Astrocyte of the cerebellum (primary cell): ENCODE measurements around the gene CTDNEP1.
A peak's percentile ranks its signal among the peaks of the same experiment; 100 is the strongest.

Experiments used
- DNase-seq: peaks from one replicate; pipeline ENCODE4 v3.0.0-alpha.2; 2011; ENCODE audit warnings: low read depth
- H3K4me3 ChIP-seq: 2 replicates; pipeline ENCODE4 v1.5.1; 2011; ENCODE audit warnings: mild to moderate bottlenecking, low read depth, low read length, moderate library complexity
- in situ Hi-C: cut with HindIII; loops from 2 replicates; pipeline ENCODE4 v1.10.0; 2017; ENCODE audit warnings: low sequenced_read_pairs
- TF ChIP-seq, protein P1 (sequence below): IDR thresholded peaks from 2 replicates; pipeline ENCODE4 v1.5.1; 2012; ENCODE audit warnings: low read length, low read depth, moderate library complexity, mild to moderate bottlenecking; ENCODE audit errors: missing control alignments

Gene CTDNEP1

DNA sequence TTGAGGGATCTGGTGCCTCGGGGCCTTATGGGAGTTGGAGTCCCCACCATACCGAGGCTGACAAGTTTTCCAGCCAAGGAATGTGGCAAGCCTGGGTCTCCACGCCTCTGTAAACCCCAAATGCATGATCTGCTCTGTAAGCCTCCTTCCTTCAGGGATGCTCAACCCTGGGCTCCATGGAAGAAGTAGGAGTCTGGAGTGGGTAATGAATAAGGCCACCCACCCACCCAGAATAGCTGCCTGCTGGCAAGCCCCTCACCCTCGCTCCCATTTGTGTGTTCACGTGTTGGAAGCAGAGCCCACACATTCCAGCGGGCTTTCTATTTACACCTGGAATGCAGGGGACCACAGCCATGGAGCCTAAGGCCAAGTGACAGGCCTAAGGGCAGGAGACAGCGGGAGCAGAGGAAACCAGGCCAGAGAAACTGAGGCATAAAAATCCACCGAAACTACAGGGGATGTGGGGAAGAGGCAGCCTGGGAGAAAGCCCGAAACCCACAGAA lies 36.3 kb downstream of the CTDNEP1 start:
- H3K4me3 ChIP-seq = peak overlapping the region; percentile 53
- TF ChIP-seq, protein P1, sequence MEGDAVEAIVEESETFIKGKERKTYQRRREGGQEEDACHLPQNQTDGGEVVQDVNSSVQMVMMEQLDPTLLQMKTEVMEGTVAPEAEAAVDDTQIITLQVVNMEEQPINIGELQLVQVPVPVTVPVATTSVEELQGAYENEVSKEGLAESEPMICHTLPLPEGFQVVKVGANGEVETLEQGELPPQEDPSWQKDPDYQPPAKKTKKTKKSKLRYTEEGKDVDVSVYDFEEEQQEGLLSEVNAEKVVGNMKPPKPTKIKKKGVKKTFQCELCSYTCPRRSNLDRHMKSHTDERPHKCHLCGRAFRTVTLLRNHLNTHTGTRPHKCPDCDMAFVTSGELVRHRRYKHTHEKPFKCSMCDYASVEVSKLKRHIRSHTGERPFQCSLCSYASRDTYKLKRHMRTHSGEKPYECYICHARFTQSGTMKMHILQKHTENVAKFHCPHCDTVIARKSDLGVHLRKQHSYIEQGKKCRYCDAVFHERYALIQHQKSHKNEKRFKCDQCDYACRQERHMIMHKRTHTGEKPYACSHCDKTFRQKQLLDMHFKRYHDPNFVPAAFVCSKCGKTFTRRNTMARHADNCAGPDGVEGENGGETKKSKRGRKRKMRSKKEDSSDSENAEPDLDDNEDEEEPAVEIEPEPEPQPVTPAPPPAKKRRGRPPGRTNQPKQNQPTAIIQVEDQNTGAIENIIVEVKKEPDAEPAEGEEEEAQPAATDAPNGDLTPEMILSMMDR = no peak
- in situ Hi-C loops = no loop called here
- no peak for DNase-seq

DNA sequence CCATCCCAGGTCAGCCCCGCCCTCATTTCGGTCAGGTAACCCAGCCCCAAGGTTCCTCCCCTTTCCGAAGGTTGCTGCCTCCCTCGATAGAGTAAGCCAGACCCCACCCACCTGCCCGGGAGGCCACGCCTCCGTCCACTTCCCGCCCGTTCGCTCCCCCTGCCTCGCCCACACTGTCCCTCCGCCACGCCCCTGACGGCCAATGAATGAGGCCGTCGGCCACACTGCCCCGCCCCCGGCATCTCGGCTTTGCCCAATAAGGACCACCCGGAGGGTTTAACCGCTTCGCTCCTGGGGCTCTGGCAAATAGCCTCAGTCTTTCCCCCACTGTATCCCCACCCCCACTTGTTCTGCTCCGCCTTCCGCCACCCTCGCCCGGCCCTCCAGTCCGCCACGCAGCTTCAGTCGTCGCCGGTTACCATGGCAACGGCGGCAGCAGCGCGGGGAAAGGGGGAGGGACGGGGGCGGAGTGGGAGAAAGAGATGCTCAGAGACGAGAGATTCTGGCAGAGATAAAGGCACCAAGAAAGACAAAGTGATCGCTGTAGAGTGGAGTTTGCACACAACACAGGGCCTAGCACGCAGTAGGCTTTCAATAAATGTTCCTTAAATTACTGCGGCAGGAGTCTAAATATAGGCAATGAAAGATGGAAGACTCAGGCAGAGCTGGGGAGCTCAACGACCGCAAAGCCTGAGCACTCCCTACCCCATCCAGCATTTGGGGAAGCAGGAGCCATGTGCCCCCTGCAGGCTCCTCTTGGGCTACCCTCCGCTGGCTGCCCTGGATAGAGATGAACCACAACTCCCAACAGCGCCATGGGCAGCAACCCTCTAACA lies 37.0 kb downstream of the CTDNEP1 start:
- in situ Hi-C loops = no loop called here
- DNase-seq = peak; percentile 95
- H3K4me3 ChIP-seq = peak overlapping the region; percentile 53
- TF ChIP-seq, protein P1 = peak; percentile 65

GRCh38 chr17:7213895-7214299 lies 37.6 kb downstream of the CTDNEP1 start:
- H3K4me3 ChIP-seq = peak overlapping the region; percentile 53
- in situ Hi-C loops = no loop called here
- TF ChIP-seq, protein P1 = peak; percentile 70
- DNase-seq = peak; percentile 49

DNA sequence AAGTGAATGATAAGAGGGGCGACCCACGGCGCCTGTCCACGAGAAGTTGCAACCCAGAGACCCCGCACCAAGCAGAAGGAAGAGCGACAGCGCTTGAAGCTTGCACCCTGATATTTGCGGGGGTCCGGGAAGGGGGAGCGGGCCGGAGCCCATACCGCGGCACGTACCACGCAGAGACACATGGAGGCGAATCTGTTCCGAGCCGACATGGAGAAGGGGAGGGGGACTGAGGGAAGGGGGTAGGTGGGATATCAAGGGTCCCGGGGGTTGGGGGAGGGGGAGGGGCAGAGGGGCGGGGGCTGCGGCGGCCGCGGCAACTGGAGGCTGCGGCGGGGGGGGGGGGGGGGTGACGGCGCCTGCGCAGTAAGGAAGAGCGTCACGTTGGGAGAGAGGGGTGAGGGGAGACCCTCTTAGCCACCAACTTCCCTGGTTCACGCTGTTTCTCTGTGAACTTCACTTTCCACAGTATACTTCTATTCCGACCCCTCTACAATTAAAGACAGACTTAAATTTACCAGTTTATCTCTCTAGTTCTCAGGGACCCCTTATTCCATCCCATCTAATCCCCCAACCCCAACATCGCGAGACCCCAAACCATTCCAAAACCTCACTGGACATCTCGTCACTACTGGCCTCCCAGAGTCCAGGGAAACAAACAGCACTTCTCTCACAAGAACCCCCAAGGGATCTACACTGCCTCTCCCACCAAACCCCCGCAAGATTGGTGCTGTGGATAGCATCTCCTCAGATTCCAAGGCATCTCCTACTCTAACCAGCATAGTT lies 39.9 kb downstream of the CTDNEP1 start:
- TF ChIP-seq, protein P1 = no peak
- H3K4me3 ChIP-seq = peak overlapping the region; percentile 21
- in situ Hi-C loops = no loop called here
- no peak for DNase-seq

GRCh38 chr17:7208754-7209460 lies 42.6 kb downstream of the CTDNEP1 start:
- H3K4me3 ChIP-seq = no peak overlapping the region
- no peak for DNase-seq
- TF ChIP-seq, protein P1 = no peak
- in situ Hi-C loops = no loop called here

DNA sequence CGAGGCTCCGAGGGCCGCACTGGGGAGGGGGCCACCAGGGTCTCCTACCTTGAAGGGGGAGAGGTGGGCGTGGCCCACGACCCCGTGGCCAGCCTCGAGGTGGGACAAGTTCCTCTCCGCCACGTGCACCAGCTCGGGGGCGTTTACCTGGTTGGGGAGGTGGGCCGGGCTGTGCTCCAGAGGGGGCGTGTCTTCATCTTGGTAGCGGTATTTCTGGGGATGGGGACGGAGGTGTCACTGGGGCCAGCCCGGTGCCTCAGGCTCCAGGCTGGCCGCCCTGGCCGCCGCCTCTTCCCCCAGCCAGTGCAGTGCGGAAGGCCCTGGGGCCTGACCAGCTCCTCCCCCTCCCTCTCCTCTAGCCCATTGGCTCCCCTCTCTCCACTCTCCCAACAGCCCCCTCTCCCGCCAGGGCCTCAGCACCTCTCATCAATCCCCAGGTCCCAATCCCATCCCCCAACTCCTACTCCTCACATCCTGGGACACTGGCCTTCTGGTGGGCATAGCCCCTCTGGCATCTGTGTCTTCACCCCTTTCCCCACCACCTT lies 43.4 kb downstream of the CTDNEP1 start:
- TF ChIP-seq, protein P1 = no peak
- in situ Hi-C loops = no loop called here
- DNase-seq = no peak
- no peak overlapping the region for H3K4me3 ChIP-seq
